GM12873 (cell line): Measurements from ENCODE around the gene GPRIN3.

ENCODE experiments used
- CTCF ChIP-seq: IDR thresholded peaks from 2 replicates; pipeline ENCODE4 v1.5.1; 2012; ENCODE audit warnings: low read depth, mild to moderate bottlenecking, moderate library complexity, low read length, control low read depth; ENCODE audit not compliant: insufficient read depth; ENCODE audit errors: missing control alignments

Gene GPRIN3

GRCh38 chr4:89305028-89305427, 2.6 kb downstream of the GPRIN3 start:
- TF ChIP-seq CTCF, result no peak

- TF ChIP-seq CTCF, result no peak
Observed at GRCh38 chr4:89303814-89304388, 3.7 kb downstream of the GPRIN3 start.

DNA sequence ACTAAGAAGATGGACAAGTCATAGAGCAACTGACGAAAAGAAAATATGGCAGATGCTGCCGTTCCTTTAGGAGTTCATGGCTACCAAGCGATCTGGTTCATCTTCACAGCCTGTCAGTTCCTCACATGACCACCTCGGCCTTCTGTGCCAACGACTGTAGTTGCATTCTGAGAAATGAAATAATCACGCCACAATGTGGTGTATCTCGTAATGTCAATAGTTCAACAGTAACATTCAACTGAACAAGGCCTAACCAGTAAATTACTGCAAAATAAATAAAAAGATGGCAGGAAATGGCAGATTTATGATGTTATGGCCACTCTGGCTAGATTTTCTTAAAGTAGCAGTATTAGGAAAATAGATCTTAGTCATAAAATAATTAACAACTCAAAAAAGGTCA, 4.4 kb downstream of the GPRIN3 start:
- TF ChIP-seq CTCF, result no peak

- no peak for TF ChIP-seq CTCF
Observed at GRCh38 chr4:89301902-89302301, 5.7 kb downstream of the GPRIN3 start.

GRCh38 chr4:89301003-89301402, 6.6 kb downstream of the GPRIN3 start:
- TF ChIP-seq CTCF, result no peak

GRCh38 chr4:89300499-89300898, 7.1 kb downstream of the GPRIN3 start:
- no peak for TF ChIP-seq CTCF

GRCh38 chr4:89300060-89300459, 7.5 kb downstream of the GPRIN3 start:
- no peak for TF ChIP-seq CTCF

GRCh38 chr4:89299153-89299791, 8.3 kb downstream of the GPRIN3 start:
- no peak for TF ChIP-seq CTCF
